ENCODE data around the gene SLC1A4. TPM values are rescaled to one million over a fixed set of nuclear protein-coding genes. Genes with fewer than 3 reads are reported as not detected.

Gene SLC1A4
- total RNA-seq (2014; rRNA removed; shearing (Covaris generic)) (51.9 and 62.3 TPM in 2 replicates), polyA plus RNA-seq (2016; fragmentation: Nextera tagmentation; extraction: Ambion mirVana) (25.6 and 27.4 TPM in 2 replicates)

GRCh38 chr2:64989126-64989981, at the start of gene SLC1A4:
Gene SLC1A4, plus strand, starts transcription at chr2:64989399. Its CDS starts 245 bp downstream, at chr2:64989644.
- H3K4me3 ChIP-seq: peak within 1 kb of the TSS; percentile 93
- H2AFZ ChIP-seq: peak within 1 kb of the TSS; percentile 88
- H3K9me2 ChIP-seq (ENCODE audit: insufficient read depth): no peaks in the 10 kb centered on the region
- no peaks in the 10 kb centered on the region for H3K27me3 ChIP-seq (replicated peaks; ENCODE audit: insufficient read depth)
- in situ Hi-C loops (cut with MboI): no loop called here
- no peaks in the 10 kb centered on the region for H3K9me3 ChIP-seq (ENCODE audit: low read depth)
- no peaks in the 10 kb centered on the region for H4K20me1 ChIP-seq (ENCODE audit: insufficient read depth)
- H3K36me3 ChIP-seq (ENCODE audit: low read depth): no peaks in the 10 kb centered on the region
- H3K4me1 ChIP-seq (ENCODE audit: insufficient read depth): peaks cover 16% of the 10 kb centered on the region; the same call in 1 of the 2 replicates
- peaks cover 6% of the 10 kb centered on the region; the same call in 1 of the 2 replicates for H3F3A ChIP-seq (ENCODE audit: insufficient read depth)
- peaks cover 51% of the 10 kb centered on the region for H3K79me2 ChIP-seq (ENCODE audit: insufficient read depth)
- peak; percentile 97 for DNase-seq
- WGBS, 2 experiments (ENCODE audit: low coverage in 1 of 2, low lambda C conversion rate in 2 of 2, missing lambda C conversion rate in 2 of 2): 0 to 1% methylated on average over 65 to 84 of the region's 109 CpGs
- H3K27ac ChIP-seq: peak within 1 kb of the TSS; percentile 100
- TF ChIP-seq EZH2phosphoT487 (IDR thresholded peaks at IDR 0.05; ENCODE audit: insufficient read depth, low read depth) (no peak), EZH2 (IDR thresholded peaks at IDR 0.05; ENCODE audit: insufficient read depth, poor library complexity, severe bottlenecking) (no peak)
- H3K9ac ChIP-seq: peak within 1 kb of the TSS; percentile 100
- peak within 1 kb of the TSS; percentile 92 for H3K4me2 ChIP-seq (ENCODE audit: unreplicated experiment)

GRCh38 chr2:64941143-64941542, 48.1 kb upstream of the SLC1A4 start:
- Histone ChIP-seq H3K9ac (no peak overlapping the region), H4K20me1 (ENCODE audit: insufficient read depth) (no peaks in the 10 kb centered on the region), H2AFZ (no peak overlapping the region), H3K27ac (no peak overlapping the region), H3K9me3 (ENCODE audit: low read depth) (no peaks in the 10 kb centered on the region), H3K9me2 (ENCODE audit: insufficient read depth) (no peaks in the 10 kb centered on the region), H3K4me1 (ENCODE audit: insufficient read depth) (peaks cover 5% of the 10 kb centered on the region), H3F3A (ENCODE audit: insufficient read depth) (0 out of 2 replicates have a peak, but pooled peaks cover 4% of the 10 kb centered on the region), H3K79me2 (ENCODE audit: insufficient read depth) (no peaks in the 10 kb centered on the region), H3K27me3 (replicated peaks; ENCODE audit: insufficient read depth) (no peaks in the 10 kb centered on the region), H3K36me3 (ENCODE audit: low read depth) (no peaks in the 10 kb centered on the region), H3K4me2 (ENCODE audit: unreplicated experiment) (no peak overlapping the region), H3K4me3 (no peak overlapping the region)
- in situ Hi-C loops (cut with MboI): no loop called here
- WGBS, 2 experiments (ENCODE audit: low coverage in 1 of 2, low lambda C conversion rate in 2 of 2, missing lambda C conversion rate in 2 of 2): 97% methylated on average over 3 of the region's 3 CpGs
- no peak for TF ChIP-seq EZH2 (IDR thresholded peaks at IDR 0.05; ENCODE audit: insufficient read depth, poor library complexity, severe bottlenecking)
- TF ChIP-seq EZH2phosphoT487 (IDR thresholded peaks at IDR 0.05; ENCODE audit: insufficient read depth, low read depth): no peak
- DNase-seq: no peak

- WGBS, 2 experiments (ENCODE audit: low coverage in 1 of 2, low lambda C conversion rate in 2 of 2, missing lambda C conversion rate in 2 of 2): 37 to 38% methylated on average over 5 of the region's 5 CpGs
- in situ Hi-C loops (cut with MboI): no loop called here
- DNase-seq: no peak
These were observed 47.4 kb upstream of the SLC1A4 start for GRCh38 chr2:64941801-64942200.

GRCh38 chr2:64942693-64943092, 46.5 kb upstream of the SLC1A4 start:
- no peaks in the 10 kb centered on the region for H3K27me3 ChIP-seq (replicated peaks; ENCODE audit: insufficient read depth)
- no peaks in the 10 kb centered on the region for H4K20me1 ChIP-seq (ENCODE audit: insufficient read depth)
- H3K4me3 ChIP-seq: no peak overlapping the region
- H3F3A ChIP-seq (ENCODE audit: insufficient read depth): 0 out of 2 replicates have a peak, but pooled peaks cover 4% of the 10 kb centered on the region
- H3K4me2 ChIP-seq (ENCODE audit: unreplicated experiment): no peak overlapping the region
- H3K9ac ChIP-seq: no peak overlapping the region
- H3K27ac ChIP-seq: no peak overlapping the region
- no peaks in the 10 kb centered on the region for H3K9me2 ChIP-seq (ENCODE audit: insufficient read depth)
- H3K9me3 ChIP-seq (ENCODE audit: low read depth): no peaks in the 10 kb centered on the region
- WGBS, 2 experiments (ENCODE audit: low coverage in 1 of 2, low lambda C conversion rate in 2 of 2, missing lambda C conversion rate in 2 of 2): 84 to 96% methylated on average over 5 of the region's 5 CpGs
- H2AFZ ChIP-seq: no peak overlapping the region
- in situ Hi-C loops (cut with MboI): no loop called here
- H3K36me3 ChIP-seq (ENCODE audit: low read depth): no peaks in the 10 kb centered on the region
- TF ChIP-seq EZH2phosphoT487 (IDR thresholded peaks at IDR 0.05; ENCODE audit: insufficient read depth, low read depth): no peak
- no peak for TF ChIP-seq EZH2 (IDR thresholded peaks at IDR 0.05; ENCODE audit: insufficient read depth, poor library complexity, severe bottlenecking)
- peaks cover 5% of the 10 kb centered on the region for H3K4me1 ChIP-seq (ENCODE audit: insufficient read depth)
- no peaks in the 10 kb centered on the region for H3K79me2 ChIP-seq (ENCODE audit: insufficient read depth)
- no peak for DNase-seq

More at GRCh38 chr2:64941801-64942200, 47.4 kb upstream of the SLC1A4 start:
- no peaks in the 10 kb centered on the region for H3K79me2 ChIP-seq (ENCODE audit: insufficient read depth)
- no peak overlapping the region for H3K4me2 ChIP-seq (ENCODE audit: unreplicated experiment)
- no peaks in the 10 kb centered on the region for H3K9me3 ChIP-seq (ENCODE audit: low read depth)
- H3K9me2 ChIP-seq (ENCODE audit: insufficient read depth): no peaks in the 10 kb centered on the region
- H3K9ac ChIP-seq: no peak overlapping the region
- no peaks in the 10 kb centered on the region for H3K27me3 ChIP-seq (replicated peaks; ENCODE audit: insufficient read depth)
- no peaks in the 10 kb centered on the region for H4K20me1 ChIP-seq (ENCODE audit: insufficient read depth)
- H3K27ac ChIP-seq: no peak overlapping the region
- TF ChIP-seq EZH2phosphoT487 (IDR thresholded peaks at IDR 0.05; ENCODE audit: insufficient read depth, low read depth) (no peak), EZH2 (IDR thresholded peaks at IDR 0.05; ENCODE audit: insufficient read depth, poor library complexity, severe bottlenecking) (no peak)
- 0 out of 2 replicates have a peak, but pooled peaks cover 4% of the 10 kb centered on the region for H3F3A ChIP-seq (ENCODE audit: insufficient read depth)
- no peaks in the 10 kb centered on the region for H3K36me3 ChIP-seq (ENCODE audit: low read depth)
- peaks cover 5% of the 10 kb centered on the region for H3K4me1 ChIP-seq (ENCODE audit: insufficient read depth)
- no peak overlapping the region for H2AFZ ChIP-seq
- no peak overlapping the region for H3K4me3 ChIP-seq
